ENCODE results near the gene UNC13B. TPM values are rescaled to one million over a fixed set of nuclear protein-coding genes. Genes with fewer than 3 reads are reported as not detected.

The UNC13B gene
- total and polyA plus RNA-seq, 2 of the 8 experiments (the other 6 are each of a cell fraction or from before 2014, with no cell fraction given): 23.1 to 51.7 TPM

- WGBS, 2 experiments (ENCODE audit: extremely low coverage in 1 of 2, insufficient coverage in 1 of 2, insufficient read length in 1 of 2, insufficient replicate concordance in 2 of 2, low coverage in 1 of 2, low lambda C conversion rate in 2 of 2, missing lambda C conversion rate in 1 of 2): 6% methylated on average over 12 of the region's 12 CpGs; no CpG with 5 or more reads in 1 of the 2 experiments
- Histone ChIP-seq H3K36me3 (ENCODE audit: control insufficient read depth in 2 of 4, insufficient read depth in 4 of 4, low read length in 3 of 4) (no peaks in the 10 kb centered on the region), H2AK5ac (ENCODE audit: low read depth, low read length) (no peak overlapping the region), H3K4me1 (replicated peaks in 1 of 4; ENCODE audit: control insufficient read depth in 3 of 4, insufficient read depth in 4 of 4, low read length in 3 of 4) (peaks cover 4 to 19% (median 11%) of the 10 kb centered on the region in 4 experiments; a peak in 6 of 7 replicates), H4K8ac (ENCODE audit: extremely low read depth, insufficient read depth, low read length) (no peak overlapping the region), H2BK120ac (replicated peaks; ENCODE audit: low read depth, low read length) (no peak overlapping the region), H3K27ac (ENCODE audit: low read depth, low read length) (no peak overlapping the region), H3K18ac (ENCODE audit: extremely low read depth, low read length) (no peak overlapping the region; the same call in 1 of the 2 replicates), H2BK15ac (ENCODE audit: low read length) (no peak overlapping the region), H3K23me2 (ENCODE audit: low read depth, low read length) (peaks cover 18% of the 10 kb centered on the region), H2BK12ac (ENCODE audit: low read depth, low read length) (0 out of 2 replicates have a peak overlapping the region, but pooled peaks have one; percentile 17), H2BK20ac (ENCODE audit: low read length) (no peak overlapping the region), H3K79me1 (ENCODE audit: low read depth, low read length) (no peaks in the 10 kb centered on the region), H3K9me3 (ENCODE audit: insufficient read depth in 2 of 2, low read depth in 1 of 2, low read length in 1 of 2) (no peaks in the 10 kb centered on the region), H3K9ac (replicated peaks in 1 of 4; ENCODE audit: extremely low read depth in 1 of 4, low read depth in 3 of 4, low read length in 3 of 4) (peak overlapping the region in 3 of 4 experiments; percentile 36 to 63 (median 54); a peak in 6 of 7 replicates), H3K4ac (replicated peaks; ENCODE audit: insufficient read length, low read depth, low read length) (no peak overlapping the region), H3K14ac (ENCODE audit: insufficient read length) (no peak overlapping the region), H3K23ac (ENCODE audit: insufficient read length) (no peak overlapping the region), H3K79me2 (ENCODE audit: control insufficient read depth in 1 of 2, insufficient read depth in 2 of 2, low read length in 2 of 2) (no peaks in the 10 kb centered on the region), H2BK5ac (ENCODE audit: low read depth, low read length) (no peak overlapping the region), H4K20me1 (replicated peaks in 1 of 2; ENCODE audit: control insufficient read depth in 1 of 2, insufficient read depth in 2 of 2, low read length in 2 of 2) (no peaks in the 10 kb centered on the region), H3K56ac (replicated peaks; ENCODE audit: insufficient read length, low read depth, low read length) (no peak overlapping the region), H2AFZ (ENCODE audit: low read length) (peak overlapping the region; percentile 79; the same call in 1 of the 2 replicates), H3K4me3 (ENCODE audit: extremely low read depth in 1 of 4, insufficient read depth in 2 of 4, low read depth in 3 of 4, low read length in 4 of 4) (peak overlapping the region; percentile 49 to 79 (median 65); a peak in 7 of 8 replicates), H3K27me3 (replicated peaks in 1 of 4; ENCODE audit: control insufficient read depth in 3 of 4, extremely low read depth in 1 of 4, insufficient read depth in 3 of 4, low read length in 3 of 4) (no peaks in the 10 kb centered on the region), H3K4me2 (ENCODE audit: insufficient read depth in 1 of 2, low read depth in 2 of 2, low read length in 2 of 2) (peak overlapping the region; percentile 53 to 99), H4K91ac (replicated peaks; ENCODE audit: insufficient read length, low read length) (no peak overlapping the region), H4K5ac (ENCODE audit: insufficient read length, low read depth, low read length) (no peak overlapping the region)
- no peak for FAIRE-seq
- ChIA-PET CTCF (ENCODE audit: partially characterized antibody) (interaction anchor here (0.6 to 5.5 kb wide), 28 partner anchors 9 to 652 kb away, joined by 3 to 26 read pairs (median 4); no protein-coding TSS in a partner anchor), POLR2A (ENCODE audit: partially characterized antibody) (interaction anchor here (0.6 to 2.7 kb wide), 4 partner anchors 11 to 142 kb away, joined by 3 to 8 read pairs (median 3); partner anchors contain the start of gene UNC13B)
- no peak for TF ChIP-seq SAP30 (IDR thresholded peaks at IDR 0.05; ENCODE audit: insufficient read depth, insufficient replicate concordance, low read length)
- TF ChIP-seq TBP (IDR thresholded peaks at IDR 0.05; ENCODE audit: low read depth, low read length): no peak
- TF ChIP-seq SP4 (IDR thresholded peaks at IDR 0.05; ENCODE audit: low read length): 0 out of 2 replicates have a peak, but pooled peaks have one; percentile 6
- TF ChIP-seq HDAC2 (IDR thresholded peaks at IDR 0.05; ENCODE audit: borderline replicate concordance in 1 of 2, low read depth in 2 of 2, low read length in 2 of 2): 0 out of 4 replicates have a peak, but pooled peaks of 1 of the 2 experiments have one; percentile 21
- no peak for DNase-seq (ENCODE audit: low read depth in 1 of 2, low spot score in 2 of 2)
These were observed 45.3 kb upstream of the UNC13B start for GRCh38 chr9:35116539-35116897.
